Left lobe of liver (tissue), 2 donors: ENCODE measurements around the gene MAMDC4. TPM values are rescaled to one million over a fixed set of nuclear protein-coding genes. Genes with fewer than 3 reads are reported as not detected.
"Not testable (repeated sequence)": the region's sequence is repeated elsewhere in the genome, so short reads cannot be mapped to it uniquely, and the experiment has no call there.

Experiments
- ATAC-seq: fragments of 200-7000 bp; cut with Tn5 transposase; one replicate; pipeline ENCODE4 v1.9.1; 2020; ENCODE audit warnings: mild to moderate bottlenecking, moderate library complexity
- DNase-seq: peaks from one replicate; pipeline ENCODE4 v3.0.0-alpha.2; 2020; ENCODE audit warnings: low spot score
- total RNA-seq: library from RNA; stranded (reverse); gene quantifications from one replicate; pipeline ENCODE4 v1.2.1, GENCODE V29; 2021
- donor health status: DM: no; HTN: no; CAD: no; lungs with moderate emphysema.
- donor health status: DM: no; HTN: yes; CAD: no.

The MAMDC4 gene
- 28.6 TPM for total RNA-seq

DNA sequence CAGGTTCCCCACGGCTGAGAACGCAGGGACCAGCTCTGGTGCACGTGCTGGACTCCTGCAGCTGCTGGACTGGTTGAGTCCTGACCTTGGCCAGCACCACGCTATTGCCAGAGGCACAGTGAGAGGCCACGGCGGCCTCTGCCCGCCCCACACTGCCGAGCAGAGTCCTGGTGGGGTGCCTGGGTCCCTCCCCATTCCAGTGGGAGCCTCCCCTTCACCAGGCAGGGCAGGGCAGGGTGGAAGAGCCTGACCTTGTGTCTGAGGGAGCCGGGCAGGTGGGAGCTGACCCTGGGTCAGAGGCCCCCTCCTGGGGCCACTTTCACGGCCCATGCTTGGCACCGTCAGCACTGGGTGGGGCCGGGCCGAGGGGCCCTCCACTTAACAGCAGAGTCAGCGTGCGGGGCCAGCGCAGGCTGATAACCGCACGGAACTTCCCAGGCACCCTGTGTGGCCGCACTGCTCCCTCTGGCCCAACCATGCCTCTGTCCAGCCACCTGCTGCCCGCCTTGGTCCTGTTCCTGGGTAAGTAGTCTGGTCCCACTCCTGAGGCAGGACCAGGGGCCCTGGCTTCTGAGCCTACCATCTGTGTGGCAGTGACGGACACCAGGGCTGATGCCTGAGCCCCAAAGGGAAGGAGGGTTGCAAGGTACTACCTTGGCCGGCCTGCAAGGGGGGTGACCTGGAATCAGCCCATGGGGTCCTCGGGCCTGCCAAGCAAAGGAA is at the start of gene MAMDC4:
MAMDC4 (plus strand) TSS at position 406 of the 723 bp plus-strand sequence; CDS start at position 477, 71 bp downstream.
- ATAC-seq (peak; percentile 45), DNase-seq (peak; percentile 94)

DNA sequence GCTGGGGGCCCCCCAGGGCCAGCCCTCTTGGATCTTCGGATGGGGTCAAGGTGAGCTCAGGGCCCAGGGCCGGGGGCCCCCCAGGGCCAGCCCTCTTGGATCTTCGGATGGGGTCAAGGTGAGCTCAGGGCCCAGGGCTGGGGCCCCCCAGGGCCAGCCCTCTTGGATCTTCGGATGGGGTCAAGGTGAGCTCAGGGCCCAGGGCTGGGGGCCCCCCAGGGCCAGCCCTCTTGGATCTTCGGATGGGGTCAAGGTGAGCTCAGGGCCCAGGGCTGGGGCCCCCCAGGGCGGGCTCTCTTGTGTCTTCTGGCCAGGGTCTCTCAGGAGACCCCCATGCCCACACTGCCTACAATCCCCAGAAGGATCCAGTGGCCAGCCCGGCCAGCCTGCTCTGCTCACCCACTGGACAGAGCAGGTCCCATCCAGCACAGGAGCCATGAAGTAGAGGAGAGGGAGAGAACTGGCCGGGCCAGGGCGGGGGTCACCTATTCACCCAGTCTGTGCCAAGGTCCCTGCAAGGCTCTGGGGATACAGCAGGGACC is 49.1 kb upstream of the MAMDC4 start:
- ATAC-seq, DNase-seq: not testable (repeated sequence)

GRCh38 chr9:136803551-136804508 is 48.3 kb upstream of the MAMDC4 start:
- no peak for DNase-seq

DNA sequence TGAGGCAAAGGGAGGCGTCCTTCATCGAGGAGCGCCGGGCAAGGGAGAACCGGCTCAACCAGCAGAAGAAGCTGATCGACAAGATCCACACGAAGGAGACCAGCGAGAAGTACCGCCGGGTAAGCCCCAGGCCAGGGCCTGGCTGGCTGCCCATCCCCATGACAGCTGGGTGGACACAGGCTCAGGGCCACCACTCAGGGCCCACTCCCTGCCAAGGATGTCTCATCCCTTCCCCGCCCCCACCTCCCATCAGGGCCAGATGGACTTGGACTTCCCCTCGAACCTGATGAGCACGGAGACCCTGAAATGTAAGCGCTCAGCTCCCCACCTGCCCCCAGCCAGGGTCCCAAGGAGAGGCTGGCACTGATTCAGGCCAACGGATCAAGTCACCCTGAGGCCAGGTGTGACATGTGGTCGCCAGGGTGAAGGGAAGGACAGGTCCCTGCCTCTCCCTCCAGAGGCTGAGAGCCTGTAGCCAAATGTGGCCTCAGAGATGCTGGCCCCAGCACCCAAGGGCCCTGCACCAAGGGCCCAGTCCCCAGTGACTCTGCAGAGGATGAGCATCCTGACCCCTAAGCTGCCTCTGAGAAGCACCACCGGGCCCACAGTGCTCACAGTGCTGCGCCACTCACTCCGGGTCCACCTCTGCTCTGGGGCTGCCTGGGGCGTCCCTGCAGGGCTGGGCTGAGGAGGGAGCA is 47.5 kb upstream of the MAMDC4 start:
- no peak for ATAC-seq
- DNase-seq, result peak; percentile 58

More at GRCh38 chr9:136803551-136804508, 48.3 kb upstream of the MAMDC4 start:
- ATAC-seq, result no peak

DNA sequence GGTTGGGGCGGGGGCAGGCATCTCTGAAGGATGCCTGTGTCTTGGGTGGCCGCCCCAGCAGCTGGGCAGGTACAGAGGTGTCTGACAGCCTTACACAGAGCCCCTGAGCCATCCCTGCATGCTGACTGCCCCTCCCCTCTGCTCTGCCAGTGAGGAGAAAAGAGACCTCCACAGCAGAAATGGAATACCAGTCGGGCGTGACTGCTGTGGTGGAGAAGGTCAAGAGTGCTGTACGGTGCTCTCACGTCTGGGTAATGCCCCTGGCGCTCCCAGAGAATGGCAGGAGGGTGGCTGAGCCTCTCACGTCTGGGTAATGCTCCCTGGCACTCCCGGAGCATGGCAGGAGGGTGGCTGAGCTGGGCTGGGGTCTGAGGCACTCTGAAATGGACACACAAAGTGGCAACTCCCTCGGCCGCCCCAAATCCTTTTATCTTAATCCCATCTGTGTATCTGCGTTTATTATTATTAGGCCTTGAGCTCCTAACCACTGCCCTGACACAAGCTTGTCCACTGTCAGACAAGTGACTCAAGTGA is 46.9 kb upstream of the MAMDC4 start:
- no peak for DNase-seq
- ATAC-seq, result no peak

- no peak for DNase-seq
These were observed 46.1 kb upstream of the MAMDC4 start for GRCh38 chr9:136806067-136806466.

GRCh38 chr9:136806631-136807201 is 45.4 kb upstream of the MAMDC4 start:
- DNase-seq (peak; percentile 46), ATAC-seq (no peak)

More at GRCh38 chr9:136806067-136806466, 46.1 kb upstream of the MAMDC4 start:
- ATAC-seq, result no peak

GRCh38 chr9:136807281-136808074 is 44.7 kb upstream of the MAMDC4 start, which contains the start of gene RABL6:
TSS of gene RABL6 (plus strand) at chr9:136807948. CDS start at chr9:136808197, 249 bp downstream.
- ATAC-seq (peak; percentile 85), DNase-seq (peak; percentile 85)

- peak; percentile 66 for DNase-seq
- peak; percentile 40 for ATAC-seq
These were observed 43.9 kb upstream of the MAMDC4 start for GRCh38 chr9:136808075-136808805.

- DNase-seq, result no peak
- no peak for ATAC-seq
These were observed 43.4 kb upstream of the MAMDC4 start for GRCh38 chr9:136808806-136809158.

GRCh38 chr9:136814725-136815421 is 37.3 kb upstream of the MAMDC4 start:
- DNase-seq, result no peak
- no peak for ATAC-seq

DNA sequence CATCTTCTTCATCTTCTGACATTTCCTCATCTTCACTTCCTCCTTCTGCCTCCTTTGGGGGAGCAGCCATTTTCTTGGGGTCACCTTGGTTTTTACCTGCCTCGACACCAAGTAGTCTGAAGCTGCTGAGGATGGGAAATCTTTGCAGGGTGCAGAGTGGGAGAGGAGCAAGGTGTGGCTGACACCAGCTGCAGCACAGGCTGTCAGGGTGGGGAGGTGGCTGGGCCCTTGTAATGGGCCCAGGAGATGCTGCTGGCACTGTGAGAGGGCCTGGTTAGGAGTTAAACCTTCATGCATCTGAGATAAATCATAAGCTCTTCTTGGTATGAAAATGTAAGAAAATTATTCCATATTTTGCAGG is 36.7 kb upstream of the MAMDC4 start:
- ATAC-seq (no peak), DNase-seq (no peak)

- DNase-seq, result no peak
- ATAC-seq, result peak; percentile 29
These were observed 30.9 kb upstream of the MAMDC4 start for GRCh38 chr9:136820971-136821825.

DNA sequence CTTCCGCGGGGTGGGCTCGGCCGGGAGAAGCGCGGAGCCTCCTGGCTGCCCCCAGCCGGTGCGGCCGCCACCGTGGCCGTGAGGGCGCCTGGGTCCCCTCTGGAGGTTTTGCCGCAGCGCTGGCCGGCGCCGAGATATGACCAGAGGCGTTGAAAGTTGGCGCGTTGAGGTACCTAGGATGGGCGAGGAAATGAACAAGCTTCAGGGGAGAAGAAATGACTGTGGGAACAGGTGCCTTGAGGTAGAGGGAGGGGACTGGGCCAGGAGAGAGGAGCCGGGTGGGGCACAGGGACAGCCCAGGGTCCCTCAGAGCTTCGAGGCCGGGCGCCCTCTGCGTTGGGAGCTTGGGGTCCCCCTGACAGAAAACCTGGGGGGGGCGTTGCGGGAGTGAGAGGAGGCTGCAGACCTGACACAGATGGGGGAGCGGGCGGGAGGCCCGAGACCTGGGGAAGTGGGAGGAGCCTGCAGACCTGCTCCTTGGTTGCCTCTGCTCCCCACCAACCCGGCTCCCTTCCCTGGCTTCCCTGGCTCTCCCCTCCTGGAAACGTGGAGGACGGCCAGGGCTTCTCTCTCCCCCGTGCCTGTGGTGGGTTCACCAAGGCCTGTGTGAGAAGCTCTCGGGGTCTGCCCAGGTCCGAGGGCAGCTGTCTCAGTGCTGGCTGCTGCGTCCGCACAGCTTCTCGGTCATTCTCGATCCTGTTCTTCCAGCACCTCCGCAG is 30.2 kb upstream of the MAMDC4 start:
- ATAC-seq (no peak), DNase-seq (no peak)

GRCh38 chr9:136823136-136824046 is 28.8 kb upstream of the MAMDC4 start:
- DNase-seq (no peak), ATAC-seq (no peak)
